ENCODE measurements around the gene CELA3B. TPM values are rescaled to one million over a fixed set of nuclear protein-coding genes. Genes with fewer than 3 reads are reported as not detected.
"Not testable (repeated sequence)": the region's sequence is repeated elsewhere in the genome, so short reads cannot be mapped to it uniquely, and the experiment has no call there.

Gene CELA3B
- total RNA-seq, 2 experiments from 2014 or later, result not detected

DNA sequence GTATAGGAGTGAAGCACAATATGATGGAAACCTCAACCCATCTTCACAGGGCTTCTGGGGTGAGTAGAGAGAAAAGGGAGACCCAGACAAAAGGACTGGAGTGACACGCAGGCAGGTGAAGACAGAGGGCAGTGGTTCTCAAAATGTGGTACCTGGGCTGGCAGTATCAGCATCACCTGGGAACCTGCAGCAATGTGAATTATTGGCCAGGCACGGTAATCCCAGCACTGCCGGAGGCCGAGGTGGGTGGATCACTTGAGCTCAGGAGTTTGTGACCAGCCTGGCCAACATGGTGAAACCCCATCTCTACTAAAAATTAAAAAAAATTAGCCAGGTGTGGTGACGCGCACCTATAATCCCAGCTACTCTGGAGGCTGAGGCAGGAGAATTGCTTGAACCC is 5.3 kb downstream of the CELA3B start:
- H3K27ac Mint-ChIP-seq; H3K27me3 Mint-ChIP-seq; ATAC-seq; H3K36me3 Mint-ChIP-seq (ENCODE audit: low read depth); DNase-seq; H3K4me3 Mint-ChIP-seq; POLR2A ChIA-PET; H3K4me1 Mint-ChIP-seq; H3K9me3 Mint-ChIP-seq (ENCODE audit: low read depth): not testable (repeated sequence)
- CTCF ChIA-PET, result interaction anchor here (0.7 kb wide), 1 partner anchor 18 kb away, joined by 3 read pairs; no protein-coding TSS in a partner anchor
- intact Hi-C loops (cut with DNase I, micrococcal nuclease), result loop anchor here in 1 of 2 experiments (5.0 kb wide), 1 partner anchor 40 kb away; no protein-coding TSS in a partner anchor

DNA sequence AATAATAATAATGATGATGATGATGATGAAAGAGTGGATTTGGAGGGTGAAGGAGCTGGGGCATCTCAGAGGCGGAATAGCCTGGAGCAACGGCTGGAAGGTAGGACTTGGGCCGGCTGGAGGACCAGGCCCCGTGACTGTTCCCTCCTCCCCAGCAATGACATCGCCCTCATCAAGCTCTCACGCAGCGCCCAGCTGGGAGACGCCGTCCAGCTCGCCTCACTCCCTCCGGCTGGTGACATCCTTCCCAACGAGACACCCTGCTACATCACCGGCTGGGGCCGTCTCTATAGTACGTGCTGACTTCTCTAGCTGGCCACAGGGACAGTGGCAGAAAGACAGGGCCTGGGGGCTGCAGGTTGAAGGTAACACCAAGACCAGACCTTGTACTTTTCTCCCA is 6.7 kb downstream of the CELA3B start:
- DNase-seq; H3K9me3 Mint-ChIP-seq (ENCODE audit: low read depth); CTCF ChIA-PET; ATAC-seq; H3K27ac Mint-ChIP-seq; H3K4me3 Mint-ChIP-seq; H3K4me1 Mint-ChIP-seq; H3K27me3 Mint-ChIP-seq; H3K36me3 Mint-ChIP-seq (ENCODE audit: low read depth): not testable (repeated sequence)
- POLR2A ChIA-PET, result interaction anchor here (0.6 kb wide), 1 partner anchor 32 kb away, joined by 3 read pairs; no protein-coding TSS in a partner anchor
- intact Hi-C loops (cut with DNase I, micrococcal nuclease), result loop anchor here in 1 of 2 experiments (5.0 kb wide), 1 partner anchor 39 kb away; no protein-coding TSS in a partner anchor

DNA sequence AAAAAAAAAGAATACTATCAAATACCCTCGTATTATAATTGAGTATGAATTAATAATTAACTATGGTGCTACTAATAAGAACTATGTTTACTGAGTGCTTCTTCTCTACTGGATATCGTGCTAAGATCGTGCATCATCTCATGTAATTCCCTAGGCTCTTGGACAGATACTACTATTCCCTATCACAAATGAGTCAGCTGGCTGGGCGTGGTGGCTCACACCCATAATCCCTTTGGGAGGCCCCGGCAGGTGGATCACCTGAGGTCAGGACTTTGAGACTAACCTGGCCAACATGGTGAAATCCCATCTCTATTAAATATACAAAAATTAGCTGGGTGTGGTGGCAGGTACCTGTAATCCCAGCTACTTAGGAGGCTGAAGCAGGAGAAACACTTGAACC is 9.1 kb downstream of the CELA3B start:
- DNase-seq; H3K9me3 Mint-ChIP-seq (ENCODE audit: low read depth); CTCF ChIA-PET; H3K4me1 Mint-ChIP-seq; H3K27ac Mint-ChIP-seq; H3K36me3 Mint-ChIP-seq (ENCODE audit: low read depth); POLR2A ChIA-PET; ATAC-seq; H3K4me3 Mint-ChIP-seq; H3K27me3 Mint-ChIP-seq: not testable (repeated sequence)
- intact Hi-C loops (cut with DNase I, micrococcal nuclease), result loop anchor here in 1 of 2 experiments (2.0 kb wide), 1 partner anchor 31 kb away; no protein-coding TSS in a partner anchor

DNA sequence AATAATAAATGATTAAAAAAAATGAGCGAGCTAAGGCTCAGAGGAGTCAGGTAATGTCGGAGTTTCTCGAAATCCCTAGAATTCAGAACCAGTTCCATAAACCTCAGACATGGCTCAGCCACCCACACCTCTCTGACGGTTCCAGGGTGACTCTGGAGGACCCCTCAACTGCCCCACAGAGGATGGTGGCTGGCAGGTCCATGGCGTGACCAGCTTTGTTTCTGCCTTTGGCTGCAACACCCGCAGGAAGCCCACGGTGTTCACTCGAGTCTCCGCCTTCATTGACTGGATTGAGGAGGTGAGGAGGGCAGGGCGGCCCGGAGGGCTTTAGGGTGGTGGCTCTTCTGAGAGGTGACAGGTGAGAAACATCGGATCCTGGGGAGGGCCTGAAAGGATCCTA is 9.6 kb downstream of the CELA3B start:
- H3K27me3 Mint-ChIP-seq; H3K36me3 Mint-ChIP-seq (ENCODE audit: low read depth); H3K27ac Mint-ChIP-seq; DNase-seq; CTCF ChIA-PET; H3K4me3 Mint-ChIP-seq; H3K9me3 Mint-ChIP-seq (ENCODE audit: low read depth); intact Hi-C loops (cut with DNase I, micrococcal nuclease); ATAC-seq; H3K4me1 Mint-ChIP-seq; POLR2A ChIA-PET: not testable (repeated sequence)

DNA sequence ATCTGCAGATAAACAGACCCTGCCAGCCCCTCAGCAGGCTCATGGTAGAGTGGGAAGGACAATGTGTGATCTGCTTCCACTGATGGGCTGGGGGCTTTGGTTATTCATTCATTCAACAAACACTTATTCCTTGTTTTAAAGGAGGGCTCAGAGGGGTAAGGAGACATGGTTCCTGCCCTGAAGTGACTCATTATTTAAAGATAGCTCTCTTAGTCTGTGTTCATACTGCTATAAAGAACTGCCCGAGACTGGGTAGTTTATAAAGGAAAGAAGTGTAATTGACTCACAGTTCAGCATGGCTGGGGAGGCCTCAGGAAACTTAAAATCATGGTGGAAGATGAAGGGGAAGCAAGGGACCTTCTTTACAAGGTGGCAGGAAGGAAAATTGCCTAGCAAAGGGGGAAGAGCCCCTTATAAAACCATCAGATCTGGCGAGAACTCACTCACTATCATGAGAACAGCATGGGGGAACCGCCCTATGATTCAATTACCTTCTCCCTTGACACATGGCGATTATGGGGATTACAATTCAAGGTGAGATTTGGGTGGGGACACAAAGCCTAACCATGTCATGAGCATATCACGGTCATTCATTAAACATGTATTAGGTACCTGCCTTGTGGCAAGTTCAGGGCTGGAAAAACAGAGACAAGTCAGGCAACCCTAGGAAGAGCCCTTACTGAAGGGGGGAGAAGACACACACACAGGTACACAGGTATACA is 13.0 kb downstream of the CELA3B start:
- DNase-seq; H3K27ac Mint-ChIP-seq; H3K9me3 Mint-ChIP-seq (ENCODE audit: low read depth): not testable (repeated sequence)

DNA sequence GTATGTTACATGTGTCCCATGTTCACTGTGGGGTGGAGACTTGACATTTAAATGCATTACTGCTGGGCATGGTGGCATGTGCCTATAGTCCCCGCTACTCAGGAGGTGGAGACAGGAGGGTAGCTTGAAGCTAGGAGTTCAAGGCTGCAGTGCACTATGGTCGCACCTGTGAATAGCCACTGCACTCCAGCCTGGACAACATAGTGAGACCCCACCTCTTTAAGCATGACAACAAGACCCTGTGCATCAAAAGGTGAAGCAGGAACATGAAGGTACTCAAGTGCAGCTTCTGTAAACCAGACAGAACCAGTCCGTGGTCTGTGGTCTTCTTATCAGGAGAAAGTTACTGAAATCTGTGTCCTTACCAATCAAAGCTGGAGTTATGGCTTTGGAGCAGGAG is 15.4 kb downstream of the CELA3B start:
- H3K27ac Mint-ChIP-seq; POLR2A ChIA-PET; CTCF ChIA-PET; intact Hi-C loops (cut with DNase I, micrococcal nuclease); H3K4me1 Mint-ChIP-seq; DNase-seq; H3K9me3 Mint-ChIP-seq (ENCODE audit: low read depth); H3K4me3 Mint-ChIP-seq; H3K27me3 Mint-ChIP-seq; H3K36me3 Mint-ChIP-seq (ENCODE audit: low read depth); ATAC-seq: not testable (repeated sequence)

More for the DNA sequence above, 13.0 kb downstream of the CELA3B start:
- ATAC-seq; H3K4me1 Mint-ChIP-seq; H3K4me3 Mint-ChIP-seq; H3K36me3 Mint-ChIP-seq (ENCODE audit: low read depth); POLR2A ChIA-PET; CTCF ChIA-PET; H3K27me3 Mint-ChIP-seq; intact Hi-C loops (cut with DNase I, micrococcal nuclease): not testable (repeated sequence)

DNA sequence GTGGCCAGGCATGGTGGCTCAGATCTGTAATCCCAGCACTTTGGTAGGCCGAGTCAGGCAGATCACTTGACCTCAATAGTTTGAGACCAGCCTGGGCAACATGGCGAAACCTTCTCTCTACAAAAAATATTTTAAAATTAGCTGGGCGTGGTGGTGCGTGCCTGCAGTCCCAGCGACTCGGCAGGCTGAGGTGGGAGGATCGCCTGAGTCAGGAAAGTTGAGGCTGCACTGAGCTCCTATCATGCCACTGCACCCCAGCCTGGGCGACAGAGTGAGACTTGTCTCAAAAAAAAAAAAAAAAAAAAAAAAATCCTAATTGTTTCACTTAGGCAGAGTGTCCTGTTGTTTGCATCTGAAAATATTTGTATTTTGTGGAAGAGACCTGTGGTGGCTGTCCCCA is 17.9 kb downstream of the CELA3B start:
- H3K9me3 Mint-ChIP-seq (ENCODE audit: low read depth); CTCF ChIA-PET; DNase-seq; intact Hi-C loops (cut with DNase I, micrococcal nuclease); H3K27me3 Mint-ChIP-seq; H3K4me1 Mint-ChIP-seq; H3K27ac Mint-ChIP-seq; H3K4me3 Mint-ChIP-seq; ATAC-seq; POLR2A ChIA-PET; H3K36me3 Mint-ChIP-seq (ENCODE audit: low read depth): not testable (repeated sequence)

DNA sequence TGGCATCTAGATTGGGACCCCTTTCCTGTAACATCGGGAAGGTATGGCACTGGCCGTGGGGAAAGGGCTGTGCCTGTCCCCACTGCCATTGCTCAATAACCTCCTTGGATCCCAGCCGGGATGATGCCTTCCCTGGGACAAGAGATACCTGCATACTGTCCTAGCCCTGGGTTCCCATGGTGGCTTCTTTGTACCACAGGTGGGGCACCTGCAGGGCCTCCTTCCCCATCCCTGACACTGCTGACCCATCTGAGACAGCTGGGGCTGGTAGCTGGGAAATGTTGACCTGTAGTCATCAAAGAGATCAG is 19.8 kb downstream of the CELA3B start:
- CTCF ChIA-PET; intact Hi-C loops (cut with DNase I, micrococcal nuclease); H3K9me3 Mint-ChIP-seq (ENCODE audit: low read depth); DNase-seq; POLR2A ChIA-PET; H3K4me1 Mint-ChIP-seq; H3K27ac Mint-ChIP-seq; H3K36me3 Mint-ChIP-seq (ENCODE audit: low read depth); H3K4me3 Mint-ChIP-seq; ATAC-seq; H3K27me3 Mint-ChIP-seq: not testable (repeated sequence)

DNA sequence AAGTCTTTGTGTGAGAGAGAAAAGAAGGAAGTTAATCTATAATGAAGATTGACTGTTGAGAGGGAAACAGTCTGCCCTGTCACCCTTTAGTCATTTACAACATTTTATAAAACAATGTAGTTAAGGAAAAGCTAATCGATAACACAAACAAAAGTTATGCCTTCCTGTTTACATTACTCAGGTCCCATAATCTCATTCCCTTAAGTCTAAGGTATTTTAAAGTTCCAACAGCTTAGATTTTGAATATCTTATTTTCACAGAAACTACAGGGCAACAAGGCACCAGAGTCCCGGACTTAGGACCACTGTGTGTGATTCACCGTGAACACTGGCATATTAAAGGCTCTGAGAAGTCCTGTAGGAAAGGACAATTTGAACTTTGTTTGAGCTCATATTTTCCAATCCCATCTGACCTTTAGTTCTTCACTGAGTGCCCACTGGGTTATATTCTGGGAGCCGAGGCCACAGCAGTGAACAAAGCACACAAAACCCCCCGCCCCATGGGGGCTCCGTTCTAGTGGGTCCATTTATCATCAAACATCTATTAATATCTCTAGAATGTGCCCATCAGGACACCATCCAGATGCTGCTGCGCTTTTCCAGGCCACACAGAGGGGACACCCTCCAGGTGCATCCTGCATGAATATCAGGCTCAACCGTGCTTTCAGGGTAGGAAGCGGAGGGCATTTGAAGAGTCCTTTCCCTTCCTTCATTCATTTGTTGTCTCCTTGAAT is 21.2 kb downstream of the CELA3B start:
- H3K4me1 Mint-ChIP-seq; H3K27me3 Mint-ChIP-seq; CTCF ChIA-PET; intact Hi-C loops (cut with DNase I, micrococcal nuclease); H3K27ac Mint-ChIP-seq; H3K36me3 Mint-ChIP-seq (ENCODE audit: low read depth); POLR2A ChIA-PET; H3K9me3 Mint-ChIP-seq (ENCODE audit: low read depth); ATAC-seq; DNase-seq; H3K4me3 Mint-ChIP-seq: not testable (repeated sequence)

DNA sequence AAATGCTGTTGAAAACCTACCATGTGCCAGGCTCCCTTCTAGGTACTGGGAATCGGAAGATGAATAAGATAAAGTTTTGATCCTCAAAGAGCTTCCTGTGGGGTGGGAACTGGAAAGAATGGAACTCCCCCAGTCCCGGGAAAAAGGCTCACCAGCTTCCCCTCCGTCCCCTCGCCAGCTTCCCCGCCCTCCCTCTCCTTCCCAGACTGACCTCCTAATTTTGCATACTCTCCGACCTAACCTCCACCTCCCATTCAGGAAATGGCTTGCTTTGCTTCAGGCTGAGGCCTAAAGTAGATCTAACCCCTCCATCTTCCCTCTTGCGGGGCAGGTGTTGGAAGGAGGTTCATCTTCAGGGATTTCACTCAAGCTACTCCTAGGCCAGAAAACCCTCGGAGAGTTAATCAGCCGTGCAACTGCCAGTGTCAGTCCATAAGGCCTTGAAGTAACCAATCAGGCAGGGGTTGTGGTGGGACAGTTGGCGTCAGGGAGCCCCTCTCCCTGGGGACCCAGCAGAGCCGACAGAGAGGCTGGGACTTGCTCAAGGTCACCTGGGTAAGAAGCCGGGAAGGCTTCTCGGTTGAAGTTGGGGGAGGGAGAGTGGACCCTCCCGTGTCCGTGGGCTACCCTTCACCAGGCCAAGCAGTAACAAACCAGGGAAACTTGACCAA is 21.9 kb downstream of the CELA3B start:
- ATAC-seq; H3K9me3 Mint-ChIP-seq (ENCODE audit: low read depth); CTCF ChIA-PET; POLR2A ChIA-PET; DNase-seq; H3K4me3 Mint-ChIP-seq; intact Hi-C loops (cut with DNase I, micrococcal nuclease); H3K36me3 Mint-ChIP-seq (ENCODE audit: low read depth); H3K4me1 Mint-ChIP-seq; H3K27ac Mint-ChIP-seq; H3K27me3 Mint-ChIP-seq: not testable (repeated sequence)

DNA sequence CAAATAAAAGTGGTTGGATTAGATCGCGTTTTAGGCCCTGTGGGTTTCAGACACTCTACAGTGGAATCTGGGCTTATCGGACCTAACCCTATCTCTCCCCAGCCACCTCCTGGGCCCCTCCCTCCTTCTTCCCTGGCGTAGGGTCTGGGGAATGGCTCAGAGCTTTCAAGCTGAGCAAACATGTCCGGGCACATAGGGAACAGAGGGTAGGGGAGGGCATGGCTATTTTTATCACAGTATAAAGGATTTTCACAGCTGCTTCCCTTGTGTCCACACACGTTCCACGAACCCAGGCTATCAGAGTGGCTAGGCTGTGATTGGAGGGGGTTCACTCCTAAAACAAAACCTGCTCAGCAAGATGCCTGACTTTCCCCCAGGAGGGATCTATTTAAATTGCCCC is 22.8 kb downstream of the CELA3B start:
- H3K9me3 Mint-ChIP-seq (ENCODE audit: low read depth); ATAC-seq; POLR2A ChIA-PET; CTCF ChIA-PET; H3K27me3 Mint-ChIP-seq; H3K4me3 Mint-ChIP-seq; H3K27ac Mint-ChIP-seq; H3K4me1 Mint-ChIP-seq; intact Hi-C loops (cut with DNase I, micrococcal nuclease); DNase-seq; H3K36me3 Mint-ChIP-seq (ENCODE audit: low read depth): not testable (repeated sequence)

DNA sequence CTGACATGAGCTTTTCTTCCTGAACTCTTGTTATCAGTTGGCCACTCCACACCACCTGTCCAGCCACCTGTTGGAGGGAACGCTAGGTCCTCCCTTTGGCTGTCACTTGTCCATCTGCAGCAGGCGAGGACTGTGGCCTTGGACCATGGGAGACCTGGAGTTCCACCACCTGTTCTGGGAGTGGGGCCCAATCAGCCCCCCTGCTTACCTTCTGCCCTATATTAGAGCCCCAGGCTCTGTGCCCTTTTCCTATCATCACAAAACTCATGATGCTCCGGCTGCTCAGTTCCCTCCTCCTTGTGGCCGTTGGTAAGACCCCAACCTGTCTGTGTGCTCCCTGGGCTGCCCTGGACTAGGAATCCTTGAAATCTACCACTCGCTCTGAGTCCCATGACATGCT is 24.6 kb downstream of the CELA3B start, which contains the start of gene CELA3A:
Gene CELA3A (plus strand): TSS at position 249 of the 400 bp plus-strand sequence. CDS start 18 bp downstream, at position 267.
- Mint-ChIP-seq H3K9me3 (ENCODE audit: low read depth) (no peaks in the 10 kb centered on the region), H3K4me1 (no peaks in the 10 kb centered on the region), H3K27me3 (no peaks in the 10 kb centered on the region), H3K27ac (no peak within 1 kb of the TSS), H3K36me3 (ENCODE audit: low read depth) (no peaks in the 10 kb centered on the region), H3K4me3 (no peak within 1 kb of the TSS)
- ChIA-PET CTCF (no interaction called here), POLR2A (no interaction called here)
- intact Hi-C loops (cut with DNase I, micrococcal nuclease), result no loop called here
- DNase-seq (no peak), ATAC-seq (no peak)

All from activated CD4-positive, alpha-beta T cell treated with anti-CD3 and anti-CD28 coated beads for 36 hours (primary cell).